GM12801 (cell line): ENCODE data around the gene RBPMS2.

Experiments
- TF ChIP-seq, protein P1 (sequence below): IDR thresholded peaks from one replicate; pipeline ENCODE4 v1.5.1; 2011; ENCODE audit warnings: control low read depth; ENCODE audit not compliant: insufficient read length; ENCODE audit errors: extremely low read depth

RBPMS2 gene

DNA sequence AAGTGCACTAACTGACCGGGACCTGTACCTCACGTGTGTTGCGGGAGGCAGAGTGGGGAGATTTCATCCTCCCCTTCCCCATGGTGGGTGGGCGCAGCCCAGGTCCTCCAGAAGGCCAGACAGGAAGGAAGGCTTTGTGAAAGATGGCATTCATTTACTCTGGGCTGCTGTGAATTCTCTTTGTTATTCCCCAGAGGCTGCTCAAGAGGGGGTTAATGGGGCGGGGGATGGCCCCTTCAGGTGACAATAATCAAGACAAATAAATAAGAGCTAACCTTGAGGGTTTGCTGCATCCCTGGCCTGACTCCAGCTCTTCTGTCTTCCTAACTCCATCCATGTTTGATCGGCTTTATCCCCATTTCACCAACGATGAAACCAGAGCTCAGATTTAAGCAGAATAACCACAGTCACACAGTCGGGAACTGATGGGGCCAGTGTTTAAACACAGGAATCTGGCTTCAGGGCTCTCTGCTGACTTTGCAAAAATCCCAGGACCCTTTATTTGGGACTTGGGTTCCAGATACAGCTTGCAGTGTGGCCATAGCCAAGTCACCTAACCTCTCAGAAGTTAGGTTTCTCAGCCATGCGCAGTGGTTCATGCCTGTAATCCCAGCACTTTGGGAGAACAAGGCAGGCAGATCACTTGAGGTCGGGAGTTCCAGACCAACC is 33.5 kb upstream of the RBPMS2 start:
- TF ChIP-seq, protein P1, sequence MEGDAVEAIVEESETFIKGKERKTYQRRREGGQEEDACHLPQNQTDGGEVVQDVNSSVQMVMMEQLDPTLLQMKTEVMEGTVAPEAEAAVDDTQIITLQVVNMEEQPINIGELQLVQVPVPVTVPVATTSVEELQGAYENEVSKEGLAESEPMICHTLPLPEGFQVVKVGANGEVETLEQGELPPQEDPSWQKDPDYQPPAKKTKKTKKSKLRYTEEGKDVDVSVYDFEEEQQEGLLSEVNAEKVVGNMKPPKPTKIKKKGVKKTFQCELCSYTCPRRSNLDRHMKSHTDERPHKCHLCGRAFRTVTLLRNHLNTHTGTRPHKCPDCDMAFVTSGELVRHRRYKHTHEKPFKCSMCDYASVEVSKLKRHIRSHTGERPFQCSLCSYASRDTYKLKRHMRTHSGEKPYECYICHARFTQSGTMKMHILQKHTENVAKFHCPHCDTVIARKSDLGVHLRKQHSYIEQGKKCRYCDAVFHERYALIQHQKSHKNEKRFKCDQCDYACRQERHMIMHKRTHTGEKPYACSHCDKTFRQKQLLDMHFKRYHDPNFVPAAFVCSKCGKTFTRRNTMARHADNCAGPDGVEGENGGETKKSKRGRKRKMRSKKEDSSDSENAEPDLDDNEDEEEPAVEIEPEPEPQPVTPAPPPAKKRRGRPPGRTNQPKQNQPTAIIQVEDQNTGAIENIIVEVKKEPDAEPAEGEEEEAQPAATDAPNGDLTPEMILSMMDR, result no peak

- TF ChIP-seq, protein P1, result no peak
Observed at GRCh38 chr15:64807751-64808222, 32.4 kb upstream of the RBPMS2 start.

GRCh38 chr15:64807051-64807749 is 31.8 kb upstream of the RBPMS2 start:
- TF ChIP-seq, protein P1, result no peak

- TF ChIP-seq, protein P1, result no peak
Observed at GRCh38 chr15:64806509-64806908, 31.1 kb upstream of the RBPMS2 start.

DNA sequence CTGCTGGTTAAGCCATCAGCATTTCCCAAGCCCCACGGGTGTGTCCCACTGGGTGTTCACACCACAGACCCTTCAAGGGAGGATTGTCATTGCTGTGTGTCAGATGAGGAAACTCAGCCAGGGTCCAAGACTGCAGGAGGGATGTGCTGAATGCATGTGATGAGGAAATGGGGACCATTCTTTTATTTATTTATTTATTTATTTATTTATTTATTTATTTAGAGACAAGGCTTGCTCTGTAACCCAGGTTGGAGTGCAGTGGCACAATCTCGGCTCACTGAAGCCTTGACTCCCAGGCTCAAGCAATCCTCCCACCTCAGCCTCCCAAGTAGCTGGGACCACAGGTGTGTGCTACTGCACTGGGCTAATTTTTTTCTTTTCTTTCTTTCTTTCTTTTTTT is 29.2 kb upstream of the RBPMS2 start:
- TF ChIP-seq, protein P1, result no peak

DNA sequence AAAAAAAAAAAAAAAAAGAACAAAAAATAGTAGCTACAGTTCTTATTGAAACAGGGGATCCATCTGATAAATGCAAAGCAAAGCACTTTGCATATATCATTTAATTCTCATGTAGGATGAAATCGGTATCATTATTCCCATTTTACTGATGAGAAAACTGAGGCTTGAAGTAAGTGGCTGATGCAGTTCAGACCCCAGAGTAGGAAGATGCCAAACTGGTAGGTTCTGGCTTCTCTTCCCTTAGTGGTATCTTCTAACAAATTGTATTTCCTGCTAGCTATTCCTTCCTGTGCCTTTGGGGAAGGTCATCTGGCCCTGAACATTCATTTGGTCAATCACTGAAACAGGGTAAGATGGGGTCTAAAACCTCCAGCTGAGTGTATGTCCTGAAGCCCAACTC is 28.1 kb upstream of the RBPMS2 start:
- TF ChIP-seq, protein P1, result no peak

- TF ChIP-seq, protein P1, result no peak
Observed at GRCh38 chr15:64800476-64800875, 25.1 kb upstream of the RBPMS2 start.
